Peyer's patch (tissue), 4 donors: Measurements from ENCODE around the gene EYS.

Source experiments
- POLR2A ChIP-seq, 2 donors: fragments of 450-650 bp; IDR thresholded peaks; one replicate each; pipeline ENCODE4 v1.5.1; 2017; ENCODE audit warnings: antibody characterized with exemption in 2 of 2, mild to moderate bottlenecking in 2 of 2, moderate library complexity in 2 of 2
- TF ChIP-seq, protein P1 (sequence below), 6 experiments: fragments of 450-650 bp in 4 of 6; fragments of 200-600 bp in 2 of 6; sonication (generic) in 1 of 6; IDR thresholded peaks; one replicate each; pipeline ENCODE4 v1.5.1; 2017 to 2019; ENCODE audit warnings: antibody characterized with exemption in 6 of 6, mild to moderate bottlenecking in 3 of 6, moderate library complexity in 1 of 6

GRCh38 chr6:63789699-63790098 is 1917.3 kb downstream of the EYS start:
- TF ChIP-seq, protein P1, sequence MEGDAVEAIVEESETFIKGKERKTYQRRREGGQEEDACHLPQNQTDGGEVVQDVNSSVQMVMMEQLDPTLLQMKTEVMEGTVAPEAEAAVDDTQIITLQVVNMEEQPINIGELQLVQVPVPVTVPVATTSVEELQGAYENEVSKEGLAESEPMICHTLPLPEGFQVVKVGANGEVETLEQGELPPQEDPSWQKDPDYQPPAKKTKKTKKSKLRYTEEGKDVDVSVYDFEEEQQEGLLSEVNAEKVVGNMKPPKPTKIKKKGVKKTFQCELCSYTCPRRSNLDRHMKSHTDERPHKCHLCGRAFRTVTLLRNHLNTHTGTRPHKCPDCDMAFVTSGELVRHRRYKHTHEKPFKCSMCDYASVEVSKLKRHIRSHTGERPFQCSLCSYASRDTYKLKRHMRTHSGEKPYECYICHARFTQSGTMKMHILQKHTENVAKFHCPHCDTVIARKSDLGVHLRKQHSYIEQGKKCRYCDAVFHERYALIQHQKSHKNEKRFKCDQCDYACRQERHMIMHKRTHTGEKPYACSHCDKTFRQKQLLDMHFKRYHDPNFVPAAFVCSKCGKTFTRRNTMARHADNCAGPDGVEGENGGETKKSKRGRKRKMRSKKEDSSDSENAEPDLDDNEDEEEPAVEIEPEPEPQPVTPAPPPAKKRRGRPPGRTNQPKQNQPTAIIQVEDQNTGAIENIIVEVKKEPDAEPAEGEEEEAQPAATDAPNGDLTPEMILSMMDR (IDR thresholded peaks at IDR 0.05) = no peak
- no peak for TF ChIP-seq POLR2A (IDR thresholded peaks at IDR 0.05)
